ENCODE results near the gene MOB3A. TPM values are rescaled to one million over a fixed set of nuclear protein-coding genes. Genes with fewer than 3 reads are reported as not detected.

The MOB3A gene
- total and polyA plus RNA-seq, 2 experiments from 2014 or later, result 15.7 to 25.1 TPM

DNA sequence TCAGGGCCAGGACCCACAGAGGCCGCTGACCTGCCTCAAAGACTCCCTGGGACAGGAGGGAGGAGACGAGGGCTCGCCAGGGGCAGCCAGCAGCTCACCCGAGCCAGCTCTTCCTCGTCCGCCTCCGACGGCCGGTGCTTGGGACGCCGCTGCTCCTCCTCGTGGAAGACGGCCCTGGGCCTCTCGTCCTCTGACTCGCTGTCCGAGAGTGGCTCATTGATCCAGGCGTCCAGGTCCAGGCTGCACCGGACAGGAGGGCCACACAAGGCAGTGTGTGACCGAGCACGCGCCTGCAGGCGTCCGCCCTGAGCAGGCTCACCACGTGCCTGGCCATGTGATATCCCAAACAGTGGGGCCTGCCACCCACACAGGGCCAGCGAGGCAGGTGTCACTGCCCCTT, 20.4 kb upstream of the MOB3A start:
- TF ChIP-seq EZH2 (IDR thresholded peaks at IDR 0.05; ENCODE audit: borderline replicate concordance) (no peak), EZH2phosphoT487 (IDR thresholded peaks at IDR 0.05; ENCODE audit: low read depth, severe bottlenecking, unreplicated experiment) (no peak)
- TF ChIP-seq, protein P1, sequence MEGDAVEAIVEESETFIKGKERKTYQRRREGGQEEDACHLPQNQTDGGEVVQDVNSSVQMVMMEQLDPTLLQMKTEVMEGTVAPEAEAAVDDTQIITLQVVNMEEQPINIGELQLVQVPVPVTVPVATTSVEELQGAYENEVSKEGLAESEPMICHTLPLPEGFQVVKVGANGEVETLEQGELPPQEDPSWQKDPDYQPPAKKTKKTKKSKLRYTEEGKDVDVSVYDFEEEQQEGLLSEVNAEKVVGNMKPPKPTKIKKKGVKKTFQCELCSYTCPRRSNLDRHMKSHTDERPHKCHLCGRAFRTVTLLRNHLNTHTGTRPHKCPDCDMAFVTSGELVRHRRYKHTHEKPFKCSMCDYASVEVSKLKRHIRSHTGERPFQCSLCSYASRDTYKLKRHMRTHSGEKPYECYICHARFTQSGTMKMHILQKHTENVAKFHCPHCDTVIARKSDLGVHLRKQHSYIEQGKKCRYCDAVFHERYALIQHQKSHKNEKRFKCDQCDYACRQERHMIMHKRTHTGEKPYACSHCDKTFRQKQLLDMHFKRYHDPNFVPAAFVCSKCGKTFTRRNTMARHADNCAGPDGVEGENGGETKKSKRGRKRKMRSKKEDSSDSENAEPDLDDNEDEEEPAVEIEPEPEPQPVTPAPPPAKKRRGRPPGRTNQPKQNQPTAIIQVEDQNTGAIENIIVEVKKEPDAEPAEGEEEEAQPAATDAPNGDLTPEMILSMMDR (IDR thresholded peaks at IDR 0.05; ENCODE audit: poor library complexity), result no peak
- Histone ChIP-seq H3K27me3 (no peaks in the 10 kb centered on the region), H3K36me3 (replicated peaks; ENCODE audit: insufficient read depth, low read depth) (no peaks in the 10 kb centered on the region), H3K79me2 (no peaks in the 10 kb centered on the region), H3K4me1 (ENCODE audit: insufficient read depth) (no peaks in the 10 kb centered on the region), H3K4me3 (no peak overlapping the region), H3K9me3 (ENCODE audit: low read depth) (no peaks in the 10 kb centered on the region), H3K9me2 (replicated peaks; ENCODE audit: insufficient read depth) (no peaks in the 10 kb centered on the region), H3K27ac (no peak overlapping the region), H2AFZ (no peak overlapping the region), H3K4me2 (no peak overlapping the region), H4K20me1 (ENCODE audit: insufficient read depth, poor library complexity, severe bottlenecking) (no peaks in the 10 kb centered on the region)
- 97% methylated on average over 17 of the region's 25 CpGs for WGBS (ENCODE audit: low lambda C conversion rate, missing lambda C conversion rate)
- no peak for DNase-seq (ENCODE audit: low spot score)

DNA sequence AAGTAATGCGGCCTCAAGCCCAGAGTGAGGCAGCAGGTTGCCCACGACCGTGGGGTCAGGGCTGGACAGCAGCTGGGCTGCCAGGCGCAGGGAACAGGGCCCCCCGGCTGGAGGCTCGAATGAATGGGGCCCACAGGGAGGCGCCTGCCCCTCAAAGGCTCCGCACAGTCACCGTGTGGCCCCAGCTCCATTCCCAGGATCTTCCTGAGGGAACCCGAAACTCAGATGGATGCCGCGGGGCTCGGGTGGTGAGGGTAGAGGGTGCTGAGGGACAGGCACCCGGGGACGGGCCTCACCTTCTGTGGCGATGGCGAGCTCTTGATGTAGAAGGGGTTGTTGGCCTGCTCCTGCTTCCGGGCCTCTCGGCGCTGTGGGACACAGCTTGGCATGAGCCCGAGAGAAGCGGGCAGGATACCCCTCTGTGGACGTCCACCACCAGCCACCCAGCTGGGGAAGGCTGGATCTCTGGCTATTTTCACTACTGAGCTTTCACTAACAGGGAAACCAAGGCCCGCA, 19.8 kb upstream of the MOB3A start:
- Histone ChIP-seq H3K4me3 (no peak overlapping the region), H3K36me3 (replicated peaks; ENCODE audit: insufficient read depth, low read depth) (no peaks in the 10 kb centered on the region)
- TF ChIP-seq, protein P1 (IDR thresholded peaks at IDR 0.05; ENCODE audit: poor library complexity), result no peak
- TF ChIP-seq EZH2 (IDR thresholded peaks at IDR 0.05; ENCODE audit: borderline replicate concordance) (no peak), EZH2phosphoT487 (IDR thresholded peaks at IDR 0.05; ENCODE audit: low read depth, severe bottlenecking, unreplicated experiment) (no peak)

DNA sequence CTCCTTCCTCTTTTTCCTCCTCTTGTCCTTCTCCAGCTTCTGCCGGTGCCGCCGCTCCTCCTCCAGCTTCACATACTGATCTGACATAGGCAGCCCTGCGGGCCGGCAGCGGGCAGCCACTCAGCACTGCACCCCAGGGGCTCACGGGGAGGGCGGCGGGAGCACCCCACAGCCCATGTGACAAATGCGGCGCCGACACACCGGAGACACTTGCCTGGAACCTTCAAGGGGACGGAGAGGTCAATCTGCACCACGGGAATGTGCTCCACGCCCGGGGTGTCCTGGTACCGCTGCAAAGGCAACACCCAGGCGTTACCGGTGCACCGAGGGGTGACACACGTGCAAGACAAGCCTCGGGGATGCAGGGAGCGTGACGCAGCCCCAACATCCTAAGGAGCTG, 19.2 kb upstream of the MOB3A start:
- Histone ChIP-seq H3K36me3 (replicated peaks; ENCODE audit: insufficient read depth, low read depth) (no peaks in the 10 kb centered on the region), H3K27me3 (no peaks in the 10 kb centered on the region), H3K4me2 (no peak overlapping the region), H3K4me3 (no peak overlapping the region), H3K79me2 (no peaks in the 10 kb centered on the region), H3K9me2 (replicated peaks; ENCODE audit: insufficient read depth) (no peaks in the 10 kb centered on the region), H2AFZ (no peak overlapping the region), H3K9me3 (ENCODE audit: low read depth) (no peaks in the 10 kb centered on the region), H3K4me1 (ENCODE audit: insufficient read depth) (no peaks in the 10 kb centered on the region), H4K20me1 (ENCODE audit: insufficient read depth, poor library complexity, severe bottlenecking) (no peaks in the 10 kb centered on the region), H3K27ac (no peak overlapping the region)
- DNase-seq (ENCODE audit: low spot score), result no peak
- TF ChIP-seq, protein P1 (IDR thresholded peaks at IDR 0.05; ENCODE audit: poor library complexity), result no peak
- TF ChIP-seq EZH2phosphoT487 (IDR thresholded peaks at IDR 0.05; ENCODE audit: low read depth, severe bottlenecking, unreplicated experiment) (no peak), EZH2 (IDR thresholded peaks at IDR 0.05; ENCODE audit: borderline replicate concordance) (no peak)
- WGBS (ENCODE audit: low lambda C conversion rate, missing lambda C conversion rate), result 98% methylated on average over 20 of the region's 25 CpGs

More for the DNA sequence above, 19.8 kb upstream of the MOB3A start:
- Histone ChIP-seq H3K4me1 (ENCODE audit: insufficient read depth) (no peaks in the 10 kb centered on the region), H3K9me3 (ENCODE audit: low read depth) (no peaks in the 10 kb centered on the region), H3K4me2 (no peak overlapping the region), H3K27me3 (no peaks in the 10 kb centered on the region), H4K20me1 (ENCODE audit: insufficient read depth, poor library complexity, severe bottlenecking) (no peaks in the 10 kb centered on the region), H2AFZ (no peak overlapping the region), H3K79me2 (no peaks in the 10 kb centered on the region), H3K9me2 (replicated peaks; ENCODE audit: insufficient read depth) (no peaks in the 10 kb centered on the region), H3K27ac (no peak overlapping the region)
- 97% methylated on average over 23 of the region's 24 CpGs for WGBS (ENCODE audit: low lambda C conversion rate, missing lambda C conversion rate)
- no peak for DNase-seq (ENCODE audit: low spot score)
